IMR-90 (cell line): ENCODE results near the gene P2RY14. TPM values are rescaled to one million over a fixed set of nuclear protein-coding genes. Genes with fewer than 3 reads are reported as not detected.

Experiments used
- ATAC-seq: fragments of 200-7000 bp; cut with Tn5 transposase; 2 replicates; pipeline ENCODE4 v1.9.1; 2020; ENCODE audit warnings: low read depth, mild to moderate bottlenecking, moderate library complexity
- BruUV-seq: library from RNA; stranded (reverse); fragments of 400-500 nt; replicated peaks from 2 replicates; lab custom pipeline; 2021; lab: Mats Ljungman, UMichigan
- CTCF ChIA-PET: fragments of 300-600 bp; formaldehyde crosslinking; extraction: SDS; loops from one replicate; lab custom pipeline; 2021; ENCODE audit warnings: antibody characterized with exemption; lab: Yijun Ruan, JAX
- POLR2A ChIA-PET: fragments of 300-600 bp; sonication (Branson Sonifier 250); formaldehyde crosslinking; loops from one replicate; lab custom pipeline; 2022; ENCODE audit warnings: antibody characterized with exemption; ENCODE audit not compliant: unreplicated experiment; lab: Charles Lee
- DNase-seq: peaks from one replicate; pipeline ENCODE4 v3.0.0; 2013
- H2AFZ ChIP-seq: replicated peaks from 2 replicates; pipeline ENCODE3; 2013; ENCODE audit warnings: low read length, mild to moderate bottlenecking; ENCODE audit not compliant: poor library complexity
- H2AK5ac ChIP-seq: 2 replicates; pipeline ENCODE4 v1.6.1; 2013; ENCODE audit warnings: low read depth, low read length, inconsistent platforms
- H2AK9ac ChIP-seq: replicated peaks from 2 replicates; pipeline ENCODE3; 2013; ENCODE audit warnings: mild to moderate bottlenecking, low read depth, low read length, moderate library complexity; ENCODE audit not compliant: poor library complexity
- H2BK120ac ChIP-seq: 2 replicates; pipeline ENCODE4 v1.6.1; 2013; ENCODE audit warnings: low read depth, low read length, inconsistent platforms
- H2BK15ac ChIP-seq: 3 replicates; pipeline ENCODE4 v1.6.1; 2013; ENCODE audit warnings: low read depth, low read length, inconsistent platforms
- H2BK20ac ChIP-seq: 2 replicates; pipeline ENCODE4 v1.6.1; 2013; ENCODE audit warnings: low read depth, mild to moderate bottlenecking, inconsistent platforms, low read length, moderate library complexity
- H2BK5ac ChIP-seq: 2 replicates; pipeline ENCODE4 v1.6.1; 2013; ENCODE audit warnings: mild to moderate bottlenecking, low read depth, low read length, inconsistent platforms; ENCODE audit not compliant: poor library complexity, severe bottlenecking
- H3K14ac ChIP-seq: replicated peaks from 2 replicates; pipeline ENCODE4 v1.6.1; 2013; ENCODE audit warnings: low read depth, low read length, inconsistent platforms
- H3K18ac ChIP-seq: 2 replicates; pipeline ENCODE4 v1.6.1; 2013; ENCODE audit warnings: low read depth, low read length, control low read depth
- H3K23ac ChIP-seq: 2 replicates; pipeline ENCODE4 v1.6.1; 2013; ENCODE audit warnings: low read depth, low read length, inconsistent platforms
- H3K27ac ChIP-seq: 2 replicates; pipeline ENCODE4 v1.5.1; 2013; ENCODE audit warnings: mild to moderate bottlenecking, control low read depth, low read length; ENCODE audit not compliant: insufficient read depth
- H3K27me3 ChIP-seq: 2 replicates; pipeline ENCODE4 v1.6.1; 2013; ENCODE audit warnings: low read length; ENCODE audit not compliant: control insufficient read depth, insufficient read depth
- H3K36me3 ChIP-seq: 2 replicates; pipeline ENCODE4 v1.6.1; 2013; ENCODE audit warnings: low read length, mixed read lengths; ENCODE audit not compliant: control insufficient read depth, insufficient read depth
- H3K4ac ChIP-seq: 2 replicates; pipeline ENCODE4 v1.6.1; 2013; ENCODE audit warnings: low read depth, low read length, inconsistent platforms
- H3K4me1 ChIP-seq: 2 replicates; pipeline ENCODE4 v1.6.1; 2013; ENCODE audit warnings: low read length, mixed read lengths; ENCODE audit not compliant: control insufficient read depth, insufficient read depth
- H3K4me2 ChIP-seq: 2 replicates; pipeline ENCODE4 v1.6.1; 2013; ENCODE audit warnings: low read depth, mild to moderate bottlenecking, control low read depth, low read length, moderate library complexity
- H3K4me3 ChIP-seq: 2 replicates; pipeline ENCODE4 v1.5.1; 2013; ENCODE audit warnings: low read depth, mild to moderate bottlenecking, control low read depth, low read length, moderate library complexity; ENCODE audit not compliant: insufficient read depth
- H3K56ac ChIP-seq: 2 replicates; pipeline ENCODE4 v1.6.1; 2013; ENCODE audit warnings: low read length, inconsistent platforms; ENCODE audit not compliant: insufficient read depth; ENCODE audit errors: extremely low read depth
- H3K79me1 ChIP-seq, 2 experiments: 2 replicates each; pipeline ENCODE4 v1.6.1; 2013; ENCODE audit warnings: low read length in 2 of 2, inconsistent platforms in 1 of 2, low read depth in 1 of 2
- H3K9ac ChIP-seq: 2 replicates; pipeline ENCODE4 v1.6.1; 2013; ENCODE audit warnings: low read depth, low read length, control low read depth
- H3K9me1 ChIP-seq: 2 replicates; pipeline ENCODE4 v1.6.1; 2013; ENCODE audit warnings: low read length, inconsistent platforms; ENCODE audit not compliant: insufficient read depth
- H3K9me3 ChIP-seq: 2 replicates; pipeline ENCODE4 v1.6.1; 2013; ENCODE audit warnings: low read length; ENCODE audit not compliant: control insufficient read depth, insufficient read depth
- H4K20me1 ChIP-seq: 2 replicates; pipeline ENCODE4 v1.6.1; 2013; ENCODE audit warnings: low read length, inconsistent platforms; ENCODE audit not compliant: insufficient read depth
- H4K5ac ChIP-seq: 2 replicates; pipeline ENCODE4 v1.6.1; 2013; ENCODE audit warnings: mild to moderate bottlenecking, low read depth, low read length, control low read depth
- H4K8ac ChIP-seq, 2 experiments: 2 replicates each; pipeline ENCODE4 v1.6.1; 2013; ENCODE audit warnings: low read depth in 2 of 2, low read length in 2 of 2, control low read depth in 1 of 2, inconsistent platforms in 1 of 2
- H4K91ac ChIP-seq: 2 replicates; pipeline ENCODE4 v1.6.1; 2013; ENCODE audit warnings: low read depth, low read length, inconsistent platforms; ENCODE audit not compliant: insufficient read depth
- FOS ChIP-seq: fragments of 150-350 bp; IDR thresholded peaks from 2 replicates; pipeline ENCODE4 v1.6.1; 2016; ENCODE audit warnings: low read depth, low read length
- MAFK ChIP-seq: IDR thresholded peaks from 2 replicates; pipeline ENCODE4 v1.6.1; 2012; ENCODE audit warnings: low read depth, low read length, improper control_type of control experiment
- RAD21 ChIP-seq: IDR thresholded peaks from 2 replicates; pipeline ENCODE4 v1.6.1; 2012; ENCODE audit warnings: low read length, improper control_type of control experiment
- SMC3 ChIP-seq: fragments of 150-350 bp; IDR thresholded peaks from 2 replicates; pipeline ENCODE4 v1.6.1; 2016; ENCODE audit warnings: low read depth, mild to moderate bottlenecking, antibody characterized with exemption, low read length, moderate library complexity
- WGBS, 2 experiments: methylation state at CpG; one replicate each; pipeline versions ENCODE4 v1.1.5 to v1.1.7; 2013; ENCODE audit warnings: missing lambda C conversion rate in 2 of 2; ENCODE audit not compliant: insufficient read length in 1 of 2; ENCODE audit errors: extremely low coverage in 2 of 2; 5-methylcytosine and 5-hydroxymethylcytosine counted together
- dilution Hi-C: fragments of 300-500 bp; cut with HindIII; formaldehyde crosslinking; loops from one replicate; pipeline ENCODE4 v1.14.3; 2018; ENCODE audit warnings: low sequenced_read_pairs; ENCODE audit not compliant: unreplicated experiment
- in situ Hi-C: fragments of 300-500 bp; cut with MboI; formaldehyde crosslinking; loops from 3 replicates; pipeline ENCODE4 v1.14.3; 2019; ENCODE audit warnings: low sequenced_read_pairs, inconsistent platforms, mixed read lengths
- intact Hi-C: fragments of 100-400 bp; cut with micrococcal nuclease; formaldehyde crosslinking; loops from 2 replicates; pipeline ENCODE4 v1.10.0; 2022
- polyA plus RNA-seq, 3 experiments: library from polyadenylated mRNA; depleted of rRNA; stranded (reverse); fragments of >200 nt; gene quantifications; 2 replicates each; pipeline ENCODE4 v1.2.3, GENCODE V29; 2012; ENCODE audit warnings: low replicate concordance in 1 of 3
- total RNA-seq: library from RNA; depleted of rRNA; stranded (reverse); fragments of >200 nt; gene quantifications from 2 replicates; pipeline ENCODE4 v1.2.3, GENCODE V29; 2012

Gene P2RY14
- total and polyA plus RNA-seq, 2 of the 4 experiments (the other 2 are of a cell fraction), result not detected

GRCh38 chr3:151206201-151206600 lies 72.1 kb downstream of the P2RY14 start:
- no peak overlapping the region for H3K23ac ChIP-seq
- H3K56ac ChIP-seq, result no peak overlapping the region
- DNase-seq (no peak), ATAC-seq (no peak)
- no peak overlapping the region for H3K4me2 ChIP-seq
- no peak for TF ChIP-seq SMC3
- no peak for TF ChIP-seq FOS
- no peak for TF ChIP-seq RAD21
- no peak for TF ChIP-seq MAFK
- no peak overlapping the region for H2AK5ac ChIP-seq
- H3K9me3 ChIP-seq, result no peaks in the 10 kb centered on the region
- ChIA-PET CTCF (interaction anchor here (0.6 kb wide), 1 partner anchor 73 kb away, joined by 7 read pairs; no protein-coding TSS in a partner anchor), POLR2A (no interaction called here)
- no CpG with 5 or more reads among the region's 3 CpGs for WGBS, 2 experiments
- H3K27me3 ChIP-seq, result no peaks in the 10 kb centered on the region
- dilution Hi-C loops, result no loop called here
- H3K18ac ChIP-seq, result no peak overlapping the region
- H3K4ac ChIP-seq, result no peak overlapping the region
- H4K8ac ChIP-seq, result no peak overlapping the region
- no peak overlapping the region for H3K9ac ChIP-seq
- intact Hi-C loops, result no loop called here
- no peaks in the 10 kb centered on the region for H3K4me1 ChIP-seq
- no peaks in the 10 kb centered on the region for H3K79me1 ChIP-seq
- no peak overlapping the region for H3K4me3 ChIP-seq
- no peak overlapping the region for H2BK120ac ChIP-seq
- H3K9me1 ChIP-seq, result no peaks in the 10 kb centered on the region
- BruUV-seq, result no TSS peak
- H4K20me1 ChIP-seq, result no peaks in the 10 kb centered on the region
- H2BK5ac ChIP-seq, result no peak overlapping the region
- H2AFZ ChIP-seq, result no peak overlapping the region
- in situ Hi-C loops, result no loop called here
- H2BK15ac ChIP-seq, result no peak overlapping the region
- no peak overlapping the region for H4K5ac ChIP-seq
- H3K14ac ChIP-seq, result no peak overlapping the region
- no peaks in the 10 kb centered on the region for H3K36me3 ChIP-seq
- no peak overlapping the region for H4K91ac ChIP-seq
- H3K27ac ChIP-seq, result no peak overlapping the region
- H2AK9ac ChIP-seq, result no peak overlapping the region
- H2BK20ac ChIP-seq, result no peak overlapping the region
